Omental fat pad (tissue), 4 donors: Measurements from ENCODE around the gene H2BK1. TPM values are rescaled to one million over a fixed set of nuclear protein-coding genes. Genes with fewer than 3 reads are reported as not detected.
A peak's percentile ranks its signal among the peaks of the same experiment; 100 is the strongest.

ENCODE experiments used
- ATAC-seq: fragments of 150-250 bp; one replicate; pipeline ENCODE4 v1.9.1; 2016; ENCODE audit warnings: mild to moderate bottlenecking, moderate library complexity; ENCODE audit not compliant: low FRiP score
- DNase-seq: peaks from one replicate; pipeline ENCODE4 v3.0.0-alpha.2; 2019; ENCODE audit warnings: low spot score
- total RNA-seq, 4 donors: library from RNA; depleted of rRNA; stranded (reverse); fragments of >200 nt; gene quantifications; one replicate each; pipeline ENCODE4 v1.1.0, GENCODE V29; 2016
- TF ChIP-seq, protein P1 (sequence below), 3 donors: fragments of 450-650 bp; IDR thresholded peaks; one replicate each; pipeline ENCODE4 v1.5.1; 2016 to 2017; ENCODE audit warnings: antibody characterized with exemption in 3 of 3, mild to moderate bottlenecking in 3 of 3, moderate library complexity in 2 of 3

Gene H2BK1
- total RNA-seq: not detected

GRCh38 chr7:151210087-151210854 is at the start of gene H2BK1:
Gene H2BK1 (minus strand): TSS chr7:151210488. CDS start chr7:151210318, 170 bp downstream.
- TF ChIP-seq, protein P1, sequence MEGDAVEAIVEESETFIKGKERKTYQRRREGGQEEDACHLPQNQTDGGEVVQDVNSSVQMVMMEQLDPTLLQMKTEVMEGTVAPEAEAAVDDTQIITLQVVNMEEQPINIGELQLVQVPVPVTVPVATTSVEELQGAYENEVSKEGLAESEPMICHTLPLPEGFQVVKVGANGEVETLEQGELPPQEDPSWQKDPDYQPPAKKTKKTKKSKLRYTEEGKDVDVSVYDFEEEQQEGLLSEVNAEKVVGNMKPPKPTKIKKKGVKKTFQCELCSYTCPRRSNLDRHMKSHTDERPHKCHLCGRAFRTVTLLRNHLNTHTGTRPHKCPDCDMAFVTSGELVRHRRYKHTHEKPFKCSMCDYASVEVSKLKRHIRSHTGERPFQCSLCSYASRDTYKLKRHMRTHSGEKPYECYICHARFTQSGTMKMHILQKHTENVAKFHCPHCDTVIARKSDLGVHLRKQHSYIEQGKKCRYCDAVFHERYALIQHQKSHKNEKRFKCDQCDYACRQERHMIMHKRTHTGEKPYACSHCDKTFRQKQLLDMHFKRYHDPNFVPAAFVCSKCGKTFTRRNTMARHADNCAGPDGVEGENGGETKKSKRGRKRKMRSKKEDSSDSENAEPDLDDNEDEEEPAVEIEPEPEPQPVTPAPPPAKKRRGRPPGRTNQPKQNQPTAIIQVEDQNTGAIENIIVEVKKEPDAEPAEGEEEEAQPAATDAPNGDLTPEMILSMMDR (IDR thresholded peaks at IDR 0.05): no peak
- no peak for ATAC-seq
- no peak for DNase-seq

DNA sequence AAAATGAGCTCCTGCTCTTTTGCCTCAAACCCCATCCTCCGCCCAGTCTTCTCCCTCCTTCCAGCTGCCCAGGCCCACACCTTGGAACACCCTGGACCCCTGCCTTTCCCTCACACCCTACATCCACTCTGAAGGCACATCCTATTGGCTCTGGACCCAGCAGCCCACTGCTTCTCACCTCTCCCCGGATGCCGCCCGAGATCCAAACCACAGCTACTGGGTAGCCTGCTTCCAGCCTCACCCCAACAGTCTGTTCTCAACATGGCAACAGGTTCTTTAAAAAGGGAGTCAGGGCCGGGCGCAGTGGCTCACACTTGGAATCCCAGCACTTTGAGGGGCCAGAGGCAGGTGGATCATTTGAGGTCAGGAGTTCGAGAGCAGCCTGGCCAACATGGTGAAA is 47.7 kb upstream of the H2BK1 start:
- TF ChIP-seq, protein P1 (IDR thresholded peaks at IDR 0.05): no peak
- ATAC-seq: no peak
- DNase-seq: no peak

DNA sequence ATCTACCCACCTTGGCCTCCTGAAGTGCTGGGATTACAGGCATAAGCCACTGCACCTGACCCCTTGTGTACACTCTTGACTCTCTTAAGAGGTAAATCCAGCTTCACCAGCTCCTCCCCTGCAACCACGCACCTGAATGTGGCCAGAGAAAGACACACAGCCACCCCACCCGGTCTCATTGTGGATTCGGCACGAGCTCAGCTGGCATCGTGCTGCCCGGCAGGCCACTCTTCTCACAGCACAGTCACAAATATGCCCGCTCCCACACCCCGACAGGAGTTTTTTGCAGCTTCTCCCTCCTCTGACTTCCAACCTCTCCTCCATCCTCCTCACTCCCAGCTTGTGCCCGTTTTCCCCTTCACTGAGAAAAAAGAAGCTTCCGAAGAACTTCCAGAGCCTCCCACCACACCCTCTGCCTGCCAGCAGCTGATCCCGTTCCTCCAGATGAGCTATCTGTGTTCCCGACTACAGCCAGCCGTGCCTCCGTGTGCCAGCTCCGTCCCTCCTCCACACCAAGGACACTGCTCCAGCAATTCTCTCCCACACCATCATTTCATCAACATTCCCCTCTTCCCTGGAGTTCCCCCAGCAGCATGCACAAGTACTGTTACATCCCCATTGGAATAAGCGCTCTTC is 46.2 kb upstream of the H2BK1 start:
- DNase-seq: no peak
- ATAC-seq: peak; percentile 72
- TF ChIP-seq, protein P1 (IDR thresholded peaks at IDR 0.05): no peak

DNA sequence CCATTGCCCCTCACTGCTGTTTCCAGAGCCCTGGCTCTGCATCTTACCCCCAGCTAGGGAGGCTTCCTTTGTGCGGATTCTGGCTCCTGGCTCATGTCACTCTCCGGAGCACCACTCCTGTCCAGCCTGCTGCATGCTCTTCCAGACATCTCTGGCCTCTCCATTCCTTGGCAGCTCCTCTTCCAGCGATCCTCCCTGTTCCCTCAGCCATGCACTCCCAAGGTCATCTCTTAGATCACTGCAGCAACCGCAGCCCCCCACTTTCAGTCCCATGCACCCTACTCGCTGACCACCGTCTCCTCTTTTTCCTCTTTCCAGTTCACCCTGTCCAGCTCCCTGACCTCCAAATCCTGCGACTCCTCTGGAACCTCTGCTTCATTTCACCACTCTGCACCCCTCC is 45.1 kb upstream of the H2BK1 start:
- TF ChIP-seq, protein P1 (IDR thresholded peaks at IDR 0.05): no peak
- no peak for DNase-seq
- no peak for ATAC-seq

DNA sequence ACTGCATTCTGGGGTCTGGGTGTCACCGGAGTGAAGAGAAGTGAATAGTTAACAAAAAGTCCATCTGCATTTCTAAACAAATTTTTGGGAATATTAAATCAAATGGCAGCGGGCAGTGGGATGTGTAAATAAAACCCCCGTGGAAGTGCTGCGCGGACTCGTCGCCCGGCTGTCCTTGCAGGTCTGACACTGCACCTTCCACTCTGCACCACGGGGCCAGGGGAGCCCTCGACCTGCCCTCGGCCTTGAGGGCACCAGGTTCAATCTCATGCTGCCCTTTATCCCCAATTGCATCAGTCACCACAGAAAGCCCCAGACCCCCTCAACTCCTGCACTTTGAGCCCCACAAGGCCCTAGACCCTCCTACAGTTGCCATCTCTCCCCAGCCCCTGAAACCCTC is 44.6 kb upstream of the H2BK1 start:
- DNase-seq (no peak), ATAC-seq (no peak)
- TF ChIP-seq, protein P1 (IDR thresholded peaks at IDR 0.05): no peak

- no peak for ATAC-seq
These were observed 44.0 kb upstream of the H2BK1 start for GRCh38 chr7:151254316-151254715.

More at GRCh38 chr7:151254316-151254715, 44.0 kb upstream of the H2BK1 start:
- TF ChIP-seq, protein P1 (IDR thresholded peaks at IDR 0.05): no peak
- DNase-seq: no peak
